NB4 (cell line): Measurements from ENCODE around the gene THOC6.

ENCODE experiments used
- DNase-seq: peaks from one replicate; pipeline ENCODE4 v3.0.0; 2010; ENCODE audit warnings: low read depth
- H3K4me3 ChIP-seq: one replicate; pipeline ENCODE4 v1.5.1; 2011; ENCODE audit warnings: mild to moderate bottlenecking, low read depth, low read length, moderate library complexity
- MAX ChIP-seq: IDR thresholded peaks from 2 replicates; pipeline ENCODE4 v1.6.1; 2011; ENCODE audit warnings: low read depth, low read length
- MYC ChIP-seq: IDR thresholded peaks from 2 replicates; pipeline ENCODE4 v1.6.1; 2011; ENCODE audit warnings: low read depth, low read length
- POLR2A ChIP-seq: IDR thresholded peaks from 2 replicates; pipeline ENCODE4 v1.6.1; 2011; ENCODE audit warnings: mild to moderate bottlenecking; ENCODE audit not compliant: insufficient read length; ENCODE audit errors: extremely low read depth
- TF ChIP-seq, protein P1 (sequence below): IDR thresholded peaks from one replicate; pipeline ENCODE4 v1.5.1; 2012; ENCODE audit warnings: low read depth, low read length

THOC6 gene

GRCh38 chr16:3023669-3024478, at the start of gene THOC6, which contains the start of gene HCFC1R1:
Gene THOC6 (plus strand): TSS chr16:3024035. CDS start chr16:3024327, 292 bp downstream.
Gene HCFC1R1 (minus strand): TSS chr16:3023942. CDS start chr16:3023941, 1 bp downstream.
- TF ChIP-seq, protein P1, sequence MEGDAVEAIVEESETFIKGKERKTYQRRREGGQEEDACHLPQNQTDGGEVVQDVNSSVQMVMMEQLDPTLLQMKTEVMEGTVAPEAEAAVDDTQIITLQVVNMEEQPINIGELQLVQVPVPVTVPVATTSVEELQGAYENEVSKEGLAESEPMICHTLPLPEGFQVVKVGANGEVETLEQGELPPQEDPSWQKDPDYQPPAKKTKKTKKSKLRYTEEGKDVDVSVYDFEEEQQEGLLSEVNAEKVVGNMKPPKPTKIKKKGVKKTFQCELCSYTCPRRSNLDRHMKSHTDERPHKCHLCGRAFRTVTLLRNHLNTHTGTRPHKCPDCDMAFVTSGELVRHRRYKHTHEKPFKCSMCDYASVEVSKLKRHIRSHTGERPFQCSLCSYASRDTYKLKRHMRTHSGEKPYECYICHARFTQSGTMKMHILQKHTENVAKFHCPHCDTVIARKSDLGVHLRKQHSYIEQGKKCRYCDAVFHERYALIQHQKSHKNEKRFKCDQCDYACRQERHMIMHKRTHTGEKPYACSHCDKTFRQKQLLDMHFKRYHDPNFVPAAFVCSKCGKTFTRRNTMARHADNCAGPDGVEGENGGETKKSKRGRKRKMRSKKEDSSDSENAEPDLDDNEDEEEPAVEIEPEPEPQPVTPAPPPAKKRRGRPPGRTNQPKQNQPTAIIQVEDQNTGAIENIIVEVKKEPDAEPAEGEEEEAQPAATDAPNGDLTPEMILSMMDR = no peak
- TF ChIP-seq POLR2A (peak; percentile 79), MAX (peak; percentile 77), MYC (peak; percentile 89)
- H3K4me3 ChIP-seq = peak within 1 kb of the TSS; percentile 71
- peak; percentile 98 for DNase-seq

DNA sequence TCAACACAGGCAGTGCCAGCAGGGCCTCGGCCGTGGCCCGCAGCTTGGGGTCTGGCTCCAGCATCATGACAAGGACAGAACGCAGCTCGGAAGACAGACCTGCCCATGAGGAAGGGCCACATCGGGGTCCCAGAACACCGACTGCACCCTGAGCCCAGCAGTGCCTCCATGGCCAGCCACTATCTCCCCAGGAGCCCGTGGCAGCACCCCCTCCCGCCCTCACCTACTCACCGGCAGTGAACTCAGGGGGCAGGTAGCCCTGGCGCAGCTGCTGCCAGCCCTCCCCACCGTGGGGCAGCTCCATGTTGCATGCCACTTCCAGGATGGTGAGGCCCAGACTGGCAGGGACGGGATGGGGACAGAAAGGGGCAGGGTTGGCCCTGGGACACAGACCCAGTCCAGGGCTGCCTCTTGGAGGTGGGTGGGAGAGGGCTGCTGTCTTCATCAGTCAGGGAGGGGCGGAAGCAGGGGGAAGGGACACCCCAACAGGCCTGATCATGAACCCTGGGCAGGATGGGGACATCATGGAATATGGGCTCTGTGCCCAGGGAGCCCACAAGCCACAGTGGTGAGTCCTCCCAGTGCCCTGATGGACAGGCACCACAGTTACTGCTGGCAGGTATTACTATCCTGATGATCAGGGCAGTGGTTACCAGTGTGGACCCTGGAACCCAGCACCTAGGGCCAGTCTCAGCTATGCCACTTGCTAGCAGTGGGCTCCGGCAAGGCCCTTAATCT, 49.3 kb upstream of the THOC6 start:
- TF ChIP-seq, protein P1 = no peak
- TF ChIP-seq MAX = no peak
- no peak for TF ChIP-seq POLR2A
- TF ChIP-seq MYC = no peak
- DNase-seq = no peak
- H3K4me3 ChIP-seq = no peak overlapping the region

DNA sequence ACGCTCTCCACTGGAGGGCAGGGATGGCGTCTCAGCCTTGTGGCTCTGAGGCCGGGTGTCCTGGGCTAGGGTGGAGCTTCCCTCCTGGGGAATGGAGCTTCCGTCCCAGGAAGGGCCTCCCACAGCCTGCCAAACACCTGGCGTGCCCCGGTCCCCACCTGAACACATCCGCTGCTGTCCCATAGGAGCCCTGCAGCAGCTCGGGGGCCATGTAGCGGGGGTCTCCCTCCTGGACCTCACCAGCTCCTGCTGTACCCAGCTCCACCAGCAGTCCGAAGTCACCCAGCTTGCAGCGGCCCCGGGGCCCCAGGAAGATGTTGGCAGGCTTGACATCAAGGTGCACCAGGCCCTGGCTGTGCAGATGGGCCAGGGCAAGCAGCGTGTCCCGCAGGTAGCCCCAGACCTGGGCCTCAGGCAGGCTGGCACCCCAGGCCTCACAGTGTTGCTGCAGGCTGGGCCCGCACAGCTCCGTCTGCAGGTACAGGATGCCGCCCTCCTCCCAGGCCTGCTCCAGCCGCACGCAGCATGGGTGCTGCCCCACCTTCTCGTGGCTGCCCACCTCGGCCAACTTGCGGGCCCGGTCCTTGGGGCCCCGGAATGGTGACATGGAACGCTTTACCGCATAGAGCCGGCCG, 48.6 kb upstream of the THOC6 start:
- no peak for DNase-seq
- H3K4me3 ChIP-seq = no peak overlapping the region
- TF ChIP-seq, protein P1 = no peak
- TF ChIP-seq MYC (no peak), POLR2A (no peak), MAX (no peak)

GRCh38 chr16:2976201-2976600, 47.6 kb upstream of the THOC6 start:
- TF ChIP-seq MAX (no peak), MYC (no peak), POLR2A (no peak)
- TF ChIP-seq, protein P1 = no peak
- DNase-seq = no peak
- no peak overlapping the region for H3K4me3 ChIP-seq

DNA sequence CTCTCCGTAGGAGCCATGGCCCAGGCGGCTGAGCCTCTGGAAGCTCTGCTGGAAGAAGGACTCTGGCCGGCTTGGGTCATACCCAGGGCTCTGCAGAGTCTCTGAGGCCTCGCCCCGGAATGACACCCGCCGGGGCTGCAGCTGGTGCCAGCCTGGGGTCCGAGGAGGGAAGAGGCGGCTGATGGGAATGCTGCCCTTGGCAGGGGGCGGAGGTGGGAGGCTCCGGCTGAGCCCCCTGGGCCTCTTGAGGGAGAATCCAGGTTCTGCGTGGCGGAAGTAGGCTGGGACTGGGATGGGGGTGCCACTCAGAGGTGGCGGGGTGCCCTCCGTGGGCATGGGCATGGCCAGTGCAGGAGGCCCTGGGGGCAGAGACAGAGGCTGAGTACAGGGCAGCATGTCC, 47.2 kb upstream of the THOC6 start:
- no peak for TF ChIP-seq POLR2A

GRCh38 chr16:2977440-2977839, 46.4 kb upstream of the THOC6 start:
- TF ChIP-seq, protein P1 = no peak
- TF ChIP-seq MAX (no peak), POLR2A (no peak)
- DNase-seq = no peak
- H3K4me3 ChIP-seq = no peak overlapping the region

More for the DNA sequence above, 47.2 kb upstream of the THOC6 start:
- H3K4me3 ChIP-seq = no peak overlapping the region
- no peak for DNase-seq
